ENCODE results near the gene EIF4G3. TPM values are rescaled to one million over a fixed set of nuclear protein-coding genes. Genes with fewer than 3 reads are reported as not detected.

EIF4G3 gene
- total and polyA plus RNA-seq, 10 of the 15 experiments (the other 5 are each of a cell fraction or from before 2014, with no cell fraction given), result 7.4 to 45.1 (median 29.1) TPM

DNA sequence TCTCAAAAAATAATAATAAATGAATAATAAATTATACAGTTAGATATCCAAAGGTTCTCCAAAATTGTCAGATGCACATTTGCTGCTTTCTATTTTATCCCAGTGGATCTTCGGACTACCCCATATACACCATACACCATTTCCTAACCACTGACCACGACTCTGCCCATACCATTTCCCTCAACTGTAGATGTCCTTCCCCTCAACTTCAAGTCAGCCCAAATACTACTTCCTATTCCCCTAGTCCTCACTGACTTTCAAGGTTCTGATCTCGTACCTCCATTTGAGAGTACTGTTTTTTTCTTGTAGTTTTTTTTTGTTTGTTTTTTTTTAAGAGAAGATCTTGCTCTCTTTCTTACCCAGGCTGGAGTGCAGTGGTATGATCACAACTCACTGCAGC, 19.6 kb downstream of the EIF4G3 start (continued):
- TF ChIP-seq ZNF592 (IDR thresholded peaks at IDR 0.05), result no peak
- TF ChIP-seq NBN (IDR thresholded peaks at IDR 0.05), result no peak
- no peak for TF ChIP-seq KAT2A (conservative IDR thresholded peaks at IDR 0.05; ENCODE audit: control insufficient read depth, low read depth, low read length)
- TF ChIP-seq IRF4 (IDR thresholded peaks at IDR 0.05; ENCODE audit: low read depth, low read length), result no peak
- TF ChIP-seq, protein P1, sequence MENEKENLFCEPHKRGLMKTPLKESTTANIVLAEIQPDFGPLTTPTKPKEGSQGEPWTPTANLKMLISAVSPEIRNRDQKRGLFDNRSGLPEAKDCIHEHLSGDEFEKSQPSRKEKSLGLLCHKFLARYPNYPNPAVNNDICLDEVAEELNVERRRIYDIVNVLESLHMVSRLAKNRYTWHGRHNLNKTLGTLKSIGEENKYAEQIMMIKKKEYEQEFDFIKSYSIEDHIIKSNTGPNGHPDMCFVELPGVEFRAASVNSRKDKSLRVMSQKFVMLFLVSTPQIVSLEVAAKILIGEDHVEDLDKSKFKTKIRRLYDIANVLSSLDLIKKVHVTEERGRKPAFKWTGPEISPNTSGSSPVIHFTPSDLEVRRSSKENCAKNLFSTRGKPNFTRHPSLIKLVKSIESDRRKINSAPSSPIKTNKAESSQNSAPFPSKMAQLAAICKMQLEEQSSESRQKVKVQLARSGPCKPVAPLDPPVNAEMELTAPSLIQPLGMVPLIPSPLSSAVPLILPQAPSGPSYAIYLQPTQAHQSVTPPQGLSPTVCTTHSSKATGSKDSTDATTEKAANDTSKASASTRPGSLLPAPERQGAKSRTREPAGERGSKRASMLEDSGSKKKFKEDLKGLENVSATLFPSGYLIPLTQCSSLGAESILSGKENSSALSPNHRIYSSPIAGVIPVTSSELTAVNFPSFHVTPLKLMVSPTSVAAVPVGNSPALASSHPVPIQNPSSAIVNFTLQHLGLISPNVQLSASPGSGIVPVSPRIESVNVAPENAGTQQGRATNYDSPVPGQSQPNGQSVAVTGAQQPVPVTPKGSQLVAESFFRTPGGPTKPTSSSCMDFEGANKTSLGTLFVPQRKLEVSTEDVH (IDR thresholded peaks at IDR 0.05; ENCODE audit: low read depth, partially characterized antibody), result no peak
- no peak for TF ChIP-seq MEF2B (IDR thresholded peaks at IDR 0.05; ENCODE audit: partially characterized antibody, poor library complexity, severe bottlenecking)

Measured in GM12878 (cell line).